ENCODE results near the gene FOXA3. TPM values are rescaled to one million over a fixed set of nuclear protein-coding genes. Genes with fewer than 3 reads are reported as not detected.
A peak's percentile ranks its signal among the peaks of the same experiment; 100 is the strongest.

FOXA3 gene
- total and polyA plus RNA-seq, 2 experiments from 2014 or later = 11.1 to 17.5 TPM

DNA sequence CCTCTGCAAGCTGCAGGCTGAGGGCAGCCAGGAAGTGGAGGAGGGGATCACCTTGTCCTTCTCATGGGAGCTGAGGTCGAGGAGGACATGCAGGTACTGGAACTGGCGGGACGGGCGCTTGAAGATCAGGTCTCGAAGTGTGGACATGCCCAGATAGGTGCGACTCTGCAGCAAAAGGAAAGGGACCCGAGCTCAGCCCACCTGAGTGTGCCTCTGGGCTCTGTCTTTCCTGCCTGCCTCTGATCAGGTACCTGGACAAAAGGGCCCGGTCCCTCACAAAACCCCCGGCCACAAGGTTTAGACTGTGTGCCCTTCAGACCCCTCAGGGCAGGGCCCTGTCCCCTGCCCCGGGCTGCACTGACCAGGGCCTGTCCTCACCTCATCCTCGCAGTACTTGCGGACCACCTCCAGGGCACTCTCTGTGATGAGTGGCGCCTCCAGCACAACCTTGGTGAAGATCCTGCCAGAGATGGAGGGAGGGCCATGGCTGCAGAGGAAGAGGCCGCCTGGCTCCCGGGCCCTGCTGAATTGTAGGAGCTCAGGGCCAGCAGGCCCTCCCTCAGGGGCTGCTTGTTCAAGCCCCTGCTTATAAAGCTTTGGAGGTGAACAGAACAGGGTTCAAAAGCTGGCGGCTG, 36.5 kb upstream of the FOXA3 start:
- no peaks in the 10 kb centered on the region; the same call in 1 of the 2 replicates for H4K20me1 ChIP-seq (replicated peaks; ENCODE audit: insufficient read depth)
- H3K79me2 ChIP-seq (replicated peaks; ENCODE audit: insufficient read depth) = no peaks in the 10 kb centered on the region
- DNase-seq (ENCODE audit: low spot score) = peak; percentile 36
- no peak overlapping the region for H3K4me3 ChIP-seq
- TF ChIP-seq EZH2 (IDR thresholded peaks at IDR 0.05; ENCODE audit: low read depth, unreplicated experiment) = no peak
- TF ChIP-seq, protein P1, sequence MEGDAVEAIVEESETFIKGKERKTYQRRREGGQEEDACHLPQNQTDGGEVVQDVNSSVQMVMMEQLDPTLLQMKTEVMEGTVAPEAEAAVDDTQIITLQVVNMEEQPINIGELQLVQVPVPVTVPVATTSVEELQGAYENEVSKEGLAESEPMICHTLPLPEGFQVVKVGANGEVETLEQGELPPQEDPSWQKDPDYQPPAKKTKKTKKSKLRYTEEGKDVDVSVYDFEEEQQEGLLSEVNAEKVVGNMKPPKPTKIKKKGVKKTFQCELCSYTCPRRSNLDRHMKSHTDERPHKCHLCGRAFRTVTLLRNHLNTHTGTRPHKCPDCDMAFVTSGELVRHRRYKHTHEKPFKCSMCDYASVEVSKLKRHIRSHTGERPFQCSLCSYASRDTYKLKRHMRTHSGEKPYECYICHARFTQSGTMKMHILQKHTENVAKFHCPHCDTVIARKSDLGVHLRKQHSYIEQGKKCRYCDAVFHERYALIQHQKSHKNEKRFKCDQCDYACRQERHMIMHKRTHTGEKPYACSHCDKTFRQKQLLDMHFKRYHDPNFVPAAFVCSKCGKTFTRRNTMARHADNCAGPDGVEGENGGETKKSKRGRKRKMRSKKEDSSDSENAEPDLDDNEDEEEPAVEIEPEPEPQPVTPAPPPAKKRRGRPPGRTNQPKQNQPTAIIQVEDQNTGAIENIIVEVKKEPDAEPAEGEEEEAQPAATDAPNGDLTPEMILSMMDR (conservative IDR thresholded peaks at IDR 0.05; ENCODE audit: low read depth in 2 of 2) = peak in 1 of 2 experiments; percentile 6; a peak in 1 of 4 replicates
- Mint-ChIP-seq H3K9me3 (no peaks in the 10 kb centered on the region), H3K4me1 (no peaks in the 10 kb centered on the region; the same call in 2 of the 3 replicates), H3K4me3 (no peak overlapping the region), H3K27me3 (ENCODE audit: insufficient read depth, low read depth, poor library complexity) (peaks cover 17% of the 10 kb centered on the region), H3K27ac (no peak overlapping the region), H3K36me3 (ENCODE audit: low read depth) (peaks cover 93% of the 10 kb centered on the region)
- ATAC-seq = peak; percentile 63
- H3F3A ChIP-seq (replicated peaks; ENCODE audit: low read depth) = peaks cover 6% of the 10 kb centered on the region; the same call in 1 of the 2 replicates
- H3K4me2 ChIP-seq = no peak overlapping the region
- H3K27me3 ChIP-seq (ENCODE audit: insufficient read depth) = no peaks in the 10 kb centered on the region
- H2AFZ ChIP-seq = no peak overlapping the region
- no peaks in the 10 kb centered on the region for H3K4me1 ChIP-seq (ENCODE audit: insufficient read depth)
- H3K9me2 ChIP-seq (ENCODE audit: insufficient read depth) = no peaks in the 10 kb centered on the region
- peaks cover 8% of the 10 kb centered on the region for H3K36me3 ChIP-seq (ENCODE audit: insufficient read depth)
- H3K27ac ChIP-seq (ENCODE audit: low read depth) = no peak overlapping the region

DNA sequence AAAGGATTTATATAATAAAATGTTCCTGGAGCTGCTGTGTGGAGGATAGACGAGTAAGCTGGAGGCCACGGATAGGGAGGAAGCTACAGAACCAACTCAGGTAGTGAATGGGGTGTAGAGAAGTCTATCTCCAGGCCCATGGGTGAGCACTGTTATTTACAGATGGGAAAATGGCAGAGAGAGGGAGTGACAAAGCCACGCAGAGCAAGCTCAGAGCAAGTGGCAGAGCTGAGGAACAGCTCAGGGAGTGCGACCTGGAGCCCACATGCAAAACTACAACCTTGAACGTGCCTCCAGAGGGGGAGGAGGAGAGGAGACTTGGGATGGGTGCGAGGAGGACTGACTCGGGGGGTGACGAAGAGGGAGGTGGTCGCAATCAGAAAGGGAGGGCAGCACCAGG, 35.6 kb upstream of the FOXA3 start:
- Histone ChIP-seq H3K4me2 (no peak overlapping the region), H3K27ac (ENCODE audit: low read depth) (no peak overlapping the region), H4K20me1 (replicated peaks; ENCODE audit: insufficient read depth) (no peaks in the 10 kb centered on the region; the same call in 1 of the 2 replicates), H3K79me2 (replicated peaks; ENCODE audit: insufficient read depth) (no peaks in the 10 kb centered on the region), H3F3A (replicated peaks; ENCODE audit: low read depth) (peaks cover 6% of the 10 kb centered on the region; the same call in 1 of the 2 replicates), H3K4me3 (no peak overlapping the region), H2AFZ (no peak overlapping the region), H3K27me3 (ENCODE audit: insufficient read depth) (no peaks in the 10 kb centered on the region), H3K36me3 (ENCODE audit: insufficient read depth) (peaks cover 9% of the 10 kb centered on the region), H3K9me2 (ENCODE audit: insufficient read depth) (no peaks in the 10 kb centered on the region), H3K4me1 (ENCODE audit: insufficient read depth) (no peaks in the 10 kb centered on the region)
- no peak for ATAC-seq
- Mint-ChIP-seq H3K36me3 (ENCODE audit: low read depth) (peaks cover 89% of the 10 kb centered on the region), H3K4me3 (no peak overlapping the region; the same call in 2 of the 3 replicates), H3K27ac (no peak overlapping the region), H3K4me1 (no peaks in the 10 kb centered on the region; the same call in 2 of the 3 replicates), H3K27me3 (ENCODE audit: insufficient read depth, low read depth, poor library complexity) (peaks cover 16% of the 10 kb centered on the region), H3K9me3 (no peaks in the 10 kb centered on the region)
- DNase-seq (ENCODE audit: low spot score) = no peak
- no peak for TF ChIP-seq ZNF331 (CRISPR knock-in tag; IDR thresholded peaks at IDR 0.05; ENCODE audit: low read depth)
- no peak for TF ChIP-seq EZH2phosphoT487 (IDR thresholded peaks at IDR 0.05; ENCODE audit: unreplicated experiment)
- TF ChIP-seq, protein P2, sequence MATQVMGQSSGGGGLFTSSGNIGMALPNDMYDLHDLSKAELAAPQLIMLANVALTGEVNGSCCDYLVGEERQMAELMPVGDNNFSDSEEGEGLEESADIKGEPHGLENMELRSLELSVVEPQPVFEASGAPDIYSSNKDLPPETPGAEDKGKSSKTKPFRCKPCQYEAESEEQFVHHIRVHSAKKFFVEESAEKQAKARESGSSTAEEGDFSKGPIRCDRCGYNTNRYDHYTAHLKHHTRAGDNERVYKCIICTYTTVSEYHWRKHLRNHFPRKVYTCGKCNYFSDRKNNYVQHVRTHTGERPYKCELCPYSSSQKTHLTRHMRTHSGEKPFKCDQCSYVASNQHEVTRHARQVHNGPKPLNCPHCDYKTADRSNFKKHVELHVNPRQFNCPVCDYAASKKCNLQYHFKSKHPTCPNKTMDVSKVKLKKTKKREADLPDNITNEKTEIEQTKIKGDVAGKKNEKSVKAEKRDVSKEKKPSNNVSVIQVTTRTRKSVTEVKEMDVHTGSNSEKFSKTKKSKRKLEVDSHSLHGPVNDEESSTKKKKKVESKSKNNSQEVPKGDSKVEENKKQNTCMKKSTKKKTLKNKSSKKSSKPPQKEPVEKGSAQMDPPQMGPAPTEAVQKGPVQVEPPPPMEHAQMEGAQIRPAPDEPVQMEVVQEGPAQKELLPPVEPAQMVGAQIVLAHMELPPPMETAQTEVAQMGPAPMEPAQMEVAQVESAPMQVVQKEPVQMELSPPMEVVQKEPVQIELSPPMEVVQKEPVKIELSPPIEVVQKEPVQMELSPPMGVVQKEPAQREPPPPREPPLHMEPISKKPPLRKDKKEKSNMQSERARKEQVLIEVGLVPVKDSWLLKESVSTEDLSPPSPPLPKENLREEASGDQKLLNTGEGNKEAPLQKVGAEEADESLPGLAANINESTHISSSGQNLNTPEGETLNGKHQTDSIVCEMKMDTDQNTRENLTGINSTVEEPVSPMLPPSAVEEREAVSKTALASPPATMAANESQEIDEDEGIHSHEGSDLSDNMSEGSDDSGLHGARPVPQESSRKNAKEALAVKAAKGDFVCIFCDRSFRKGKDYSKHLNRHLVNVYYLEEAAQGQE (IDR thresholded peaks at IDR 0.05; ENCODE audit: unreplicated experiment) = no peak
- TF ChIP-seq, protein P1 (conservative IDR thresholded peaks at IDR 0.05; ENCODE audit: low read depth in 2 of 2) = no peak
